OCI-LY7 (cell line): Measurements from ENCODE around the gene SNAPC1. TPM values are rescaled to one million over a fixed set of nuclear protein-coding genes. Genes with fewer than 3 reads are reported as not detected.

Experiments
- BruUV-seq: library from RNA; stranded (reverse); fragments of 400-500 nt; replicated peaks from 2 replicates; lab custom pipeline; 2021; lab: Mats Ljungman, UMichigan
- CTCF ChIA-PET: fragments of 300-600 bp; sonication (Branson Sonifier 250); formaldehyde crosslinking; loops from one replicate; lab custom pipeline; 2022; ENCODE audit warnings: antibody characterized with exemption; ENCODE audit not compliant: unreplicated experiment; lab: Charles Lee
- POLR2A ChIA-PET: fragments of 300-600 bp; sonication (Branson Sonifier 250); formaldehyde crosslinking; loops from one replicate; lab custom pipeline; 2022; ENCODE audit warnings: antibody characterized with exemption; lab: Charles Lee
- DNase-seq: peaks from one replicate; pipeline ENCODE4 v3.0.0-alpha.2; 2015; ENCODE audit warnings: low spot score
- H2AFZ ChIP-seq: fragments of 200-600 bp; sonication (generic), shearing (Covaris generic); 2 replicates; pipeline ENCODE4 v1.6.1; 2014; ENCODE audit warnings: mild to moderate bottlenecking, antibody characterized with exemption, low read length, moderate library complexity
- H3K27ac ChIP-seq: fragments of 200-600 bp; sonication (generic); 2 replicates; pipeline ENCODE4 v1.5.1; 2014; ENCODE audit warnings: mixed run types, low read depth, mild to moderate bottlenecking, moderate library complexity, low read length, inconsistent platforms; ENCODE audit not compliant: poor library complexity, severe bottlenecking
- H3K36me3 ChIP-seq: fragments of 200-600 bp; sonication (generic); 2 replicates; pipeline ENCODE4 v1.6.1; 2014; ENCODE audit warnings: mild to moderate bottlenecking, antibody characterized with exemption, low read length, moderate library complexity, mixed read lengths; ENCODE audit not compliant: insufficient read depth
- H3K4me1 ChIP-seq: fragments of 200-600 bp; sonication (generic); 2 replicates; pipeline ENCODE4 v1.5.1; 2014; ENCODE audit warnings: mild to moderate bottlenecking, low read length; ENCODE audit not compliant: insufficient read depth, poor library complexity, severe bottlenecking
- H3K4me2 ChIP-seq: fragments of 200-600 bp; sonication (generic); 2 replicates; pipeline ENCODE4 v1.6.1; 2014; ENCODE audit warnings: mild to moderate bottlenecking, low read length
- H3K4me3 ChIP-seq: fragments of 200-600 bp; sonication (generic); 2 replicates; pipeline ENCODE4 v1.5.1; 2014; ENCODE audit warnings: mild to moderate bottlenecking, low read depth, low read length; ENCODE audit not compliant: poor library complexity, severe bottlenecking
- H3K79me2 ChIP-seq: fragments of 200-600 bp; sonication (generic); 2 replicates; pipeline ENCODE4 v1.6.1; 2016; ENCODE audit warnings: low read depth, mild to moderate bottlenecking, low read length, moderate library complexity, mixed read lengths; ENCODE audit not compliant: insufficient read depth
- H3K9me2 ChIP-seq: fragments of 200-600 bp; sonication (generic); 2 replicates; pipeline ENCODE4 v1.6.1; 2016; ENCODE audit warnings: mild to moderate bottlenecking, low read length, mixed read lengths; ENCODE audit not compliant: insufficient read depth
- H3K9me3 ChIP-seq: fragments of 200-600 bp; sonication (generic); 2 replicates; pipeline ENCODE4 v1.6.1; 2014; ENCODE audit warnings: mild to moderate bottlenecking, mixed run types, low read length, mixed read lengths
- H4K20me1 ChIP-seq: fragments of 200-600 bp; sonication (generic); 2 replicates; pipeline ENCODE4 v1.6.1; 2014; ENCODE audit warnings: mild to moderate bottlenecking, antibody characterized with exemption, low read length, moderate library complexity, mixed read lengths; ENCODE audit not compliant: insufficient read depth
- EZH2phosphoT487 ChIP-seq: fragments of 200-600 bp; sonication (generic); IDR thresholded peaks from 2 replicates; pipeline ENCODE4 v1.6.1; 2018; ENCODE audit warnings: low read depth, borderline replicate concordance, mild to moderate bottlenecking, mixed run types, antibody characterized with exemption, low read length, moderate library complexity, mixed read lengths
- intact Hi-C: fragments of 100-400 bp; cut with micrococcal nuclease; formaldehyde crosslinking; loops from one replicate; pipeline ENCODE4 v1.10.0; 2022; ENCODE audit not compliant: unreplicated experiment
- total RNA-seq, 2 experiments: library from RNA; depleted of rRNA in 1 of 2; stranded (reverse); fragments of >200 nt in 1 of 2; shearing (Covaris generic) in 1 of 2; gene quantifications; 2 replicates each; pipeline ENCODE4 v1.2.3, GENCODE V29; 2014 to 2022
- TF ChIP-seq, protein P1 (sequence below): fragments of 200-600 bp; sonication (generic); conservative IDR thresholded peaks from 2 replicates; pipeline ENCODE4 v1.5.1; 2014; ENCODE audit warnings: mild to moderate bottlenecking, antibody characterized with exemption, low read length, moderate library complexity, mixed read lengths

SNAPC1 gene
- total RNA-seq, 2 experiments from 2014 or later: 10.5 to 12.1 TPM

DNA sequence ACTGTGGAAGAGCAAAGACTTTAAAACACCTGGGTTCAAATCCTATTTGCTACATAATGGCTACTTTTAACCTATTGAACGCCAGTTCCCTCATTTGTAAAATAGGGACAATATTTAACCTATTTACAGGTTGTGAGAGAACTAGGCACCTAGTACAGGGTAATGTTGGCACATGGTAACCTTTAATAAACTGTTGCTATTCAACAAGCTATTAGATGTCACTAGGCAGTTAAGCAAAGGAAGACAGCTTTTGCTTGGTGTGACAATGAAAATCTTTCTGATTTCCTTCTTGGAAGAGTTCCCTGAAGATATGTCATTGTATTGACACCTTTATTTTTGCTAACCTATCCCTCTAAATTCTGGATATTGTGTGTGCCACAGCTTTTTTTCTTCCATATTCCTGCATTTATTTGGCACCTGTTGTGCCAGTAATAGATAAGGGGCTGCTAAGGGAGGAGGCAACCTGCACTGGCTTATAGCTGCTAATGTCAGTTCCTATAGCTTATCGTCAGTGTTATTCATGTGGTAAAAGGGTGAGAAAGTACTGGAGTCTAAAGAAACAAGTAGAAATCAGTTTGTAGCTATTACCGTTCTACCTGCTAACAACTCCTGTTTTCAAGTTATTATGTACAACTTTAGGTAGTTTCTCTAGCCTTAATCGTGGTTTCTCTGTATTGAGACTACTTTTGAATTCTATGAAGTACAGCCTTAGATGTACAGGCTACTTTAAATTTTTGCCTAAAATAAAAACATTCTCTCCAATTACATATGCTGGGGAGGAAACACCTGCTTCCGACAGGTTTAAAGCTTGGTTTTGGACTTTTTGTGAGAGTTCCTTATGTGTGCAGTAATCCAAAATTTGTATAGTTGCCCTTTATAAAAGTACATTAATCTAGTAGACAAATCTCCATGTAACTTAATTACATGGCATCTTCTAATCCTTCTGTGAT lies 42.6 kb upstream of the SNAPC1 start:
- peak; percentile 63 for DNase-seq
- Histone ChIP-seq H3K27ac (peak overlapping the region; percentile 88), H3K79me2 (peaks cover 95% of the 10 kb centered on the region), H3K36me3 (peaks cover 43% of the 10 kb centered on the region), H3K4me1 (peaks cover 68% of the 10 kb centered on the region), H3K4me3 (peak overlapping the region; percentile 62), H3K4me2 (peak overlapping the region; percentile 78), H3K9me2 (no peaks in the 10 kb centered on the region), H4K20me1 (peaks cover 57% of the 10 kb centered on the region), H3K9me3 (no peaks in the 10 kb centered on the region), H2AFZ (no peak overlapping the region)
- TF ChIP-seq EZH2phosphoT487: no peak
- TF ChIP-seq, protein P1, sequence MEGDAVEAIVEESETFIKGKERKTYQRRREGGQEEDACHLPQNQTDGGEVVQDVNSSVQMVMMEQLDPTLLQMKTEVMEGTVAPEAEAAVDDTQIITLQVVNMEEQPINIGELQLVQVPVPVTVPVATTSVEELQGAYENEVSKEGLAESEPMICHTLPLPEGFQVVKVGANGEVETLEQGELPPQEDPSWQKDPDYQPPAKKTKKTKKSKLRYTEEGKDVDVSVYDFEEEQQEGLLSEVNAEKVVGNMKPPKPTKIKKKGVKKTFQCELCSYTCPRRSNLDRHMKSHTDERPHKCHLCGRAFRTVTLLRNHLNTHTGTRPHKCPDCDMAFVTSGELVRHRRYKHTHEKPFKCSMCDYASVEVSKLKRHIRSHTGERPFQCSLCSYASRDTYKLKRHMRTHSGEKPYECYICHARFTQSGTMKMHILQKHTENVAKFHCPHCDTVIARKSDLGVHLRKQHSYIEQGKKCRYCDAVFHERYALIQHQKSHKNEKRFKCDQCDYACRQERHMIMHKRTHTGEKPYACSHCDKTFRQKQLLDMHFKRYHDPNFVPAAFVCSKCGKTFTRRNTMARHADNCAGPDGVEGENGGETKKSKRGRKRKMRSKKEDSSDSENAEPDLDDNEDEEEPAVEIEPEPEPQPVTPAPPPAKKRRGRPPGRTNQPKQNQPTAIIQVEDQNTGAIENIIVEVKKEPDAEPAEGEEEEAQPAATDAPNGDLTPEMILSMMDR: no peak
- CTCF ChIA-PET: interaction anchor here (0.7 to 1.2 kb wide), 3 partner anchors 42 to 241 kb away, joined by 3 read pairs; partner anchors contain the start of gene SNAPC1
- intact Hi-C loops: loop anchor here (1.0 to 5.0 kb wide), 3 partner anchors 21 to 242 kb away; partner anchors contain the start of gene HIF1A
- BruUV-seq: no TSS peak
- POLR2A ChIA-PET: interaction anchor here (0.5 to 8.2 kb wide), 30 partner anchors 9 to 1922 kb away, joined by 3 to 79 read pairs (median 4); partner anchors contain the start of gene SNAPC1

DNA sequence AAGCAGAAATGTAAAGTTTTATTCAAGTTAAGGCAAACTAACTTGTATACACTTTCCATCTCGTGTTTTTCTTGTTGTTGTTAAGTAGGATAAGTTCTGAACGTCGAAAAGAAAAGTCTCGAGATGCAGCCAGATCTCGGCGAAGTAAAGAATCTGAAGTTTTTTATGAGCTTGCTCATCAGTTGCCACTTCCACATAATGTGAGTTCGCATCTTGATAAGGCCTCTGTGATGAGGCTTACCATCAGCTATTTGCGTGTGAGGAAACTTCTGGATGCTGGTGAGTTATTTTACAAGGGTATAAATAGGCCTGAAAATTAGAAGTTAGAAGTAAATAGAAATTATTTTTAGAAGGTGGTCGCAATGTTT lies 41.9 kb upstream of the SNAPC1 start:
- POLR2A ChIA-PET: interaction anchor here (0.7 to 8.2 kb wide), 26 partner anchors 9 to 366 kb away, joined by 3 to 79 read pairs (median 6); partner anchors contain the start of gene SNAPC1
- no peak overlapping the region for H2AFZ ChIP-seq
- no TSS peak for BruUV-seq
- H3K36me3 ChIP-seq: peaks cover 50% of the 10 kb centered on the region
- peak overlapping the region; percentile 78 for H3K4me2 ChIP-seq
- CTCF ChIA-PET: interaction anchor here (1.0 to 1.2 kb wide), 2 partner anchors 171 to 242 kb away, joined by 3 read pairs; no protein-coding TSS in a partner anchor
- peak overlapping the region; percentile 88 for H3K27ac ChIP-seq
- peak overlapping the region; percentile 62 for H3K4me3 ChIP-seq
- intact Hi-C loops: loop anchor here (1.0 kb wide), 1 partner anchor 25 kb away; the partner anchor contains the start of gene HIF1A
- H4K20me1 ChIP-seq: peaks cover 54% of the 10 kb centered on the region
- no peaks in the 10 kb centered on the region for H3K9me2 ChIP-seq
- peaks cover 64% of the 10 kb centered on the region for H3K4me1 ChIP-seq
- peaks cover 95% of the 10 kb centered on the region for H3K79me2 ChIP-seq
- DNase-seq: peak; percentile 40
- no peaks in the 10 kb centered on the region for H3K9me3 ChIP-seq
- TF ChIP-seq EZH2phosphoT487: no peak
- TF ChIP-seq, protein P1: no peak
